ES-I3 (cell line): ENCODE data around the gene B3GAT3.
"Not testable (repeated sequence)": the region's sequence is repeated elsewhere in the genome, so short reads cannot be mapped to it uniquely, and the experiment has no call there.

Experiments used
- H3K36me3 ChIP-seq: 2 replicates; pipeline ENCODE4 v1.6.1; 2013; ENCODE audit warnings: mild to moderate bottlenecking, low read length, control low read depth, moderate library complexity; ENCODE audit not compliant: insufficient read depth
- H3K4me1 ChIP-seq: 2 replicates; pipeline ENCODE4 v1.6.1; 2013; ENCODE audit warnings: mild to moderate bottlenecking, control low read depth, low read length; ENCODE audit not compliant: insufficient read depth
- H3K9ac ChIP-seq: 2 replicates; pipeline ENCODE4 v1.6.1; 2013; ENCODE audit warnings: low read depth, mild to moderate bottlenecking, low read length, moderate library complexity
- H3K9me3 ChIP-seq: 2 replicates; pipeline ENCODE4 v1.6.1; 2013; ENCODE audit warnings: mild to moderate bottlenecking, low read length, moderate library complexity; ENCODE audit not compliant: control insufficient read depth, insufficient read depth

B3GAT3 gene

GRCh38 chr11:62621567-62622470 is at the start of gene B3GAT3:
B3GAT3 (minus strand) TSS chr11:62621986; CDS start chr11:62621947, 39 bp downstream.
- Histone ChIP-seq H3K4me1 (peaks cover 6% of the 10 kb centered on the region; the same call in 1 of the 2 replicates), H3K36me3 (peaks cover 11% of the 10 kb centered on the region), H3K9ac (peak within 1 kb of the TSS; percentile 85), H3K9me3 (no peaks in the 10 kb centered on the region)

- Histone ChIP-seq H3K9ac (peak overlapping the region; percentile 83), H3K4me1 (peaks cover 10% of the 10 kb centered on the region; the same call in 1 of the 2 replicates), H3K36me3 (peaks cover 13% of the 10 kb centered on the region; the same call in 1 of the 2 replicates), H3K9me3 (no peaks in the 10 kb centered on the region)
Observed at GRCh38 chr11:62671236-62671607, 49.4 kb upstream of the B3GAT3 start.

- peaks cover 13% of the 10 kb centered on the region; the same call in 1 of the 2 replicates for H3K36me3 ChIP-seq
- no peak overlapping the region for H3K9ac ChIP-seq
- peaks cover 10% of the 10 kb centered on the region; the same call in 1 of the 2 replicates for H3K4me1 ChIP-seq
- no peaks in the 10 kb centered on the region for H3K9me3 ChIP-seq
Observed at GRCh38 chr11:62669420-62670161, 47.8 kb upstream of the B3GAT3 start.

- peaks cover 9% of the 10 kb centered on the region for H3K36me3 ChIP-seq
- 0 out of 2 replicates have a peak overlapping the region, but pooled peaks have one; percentile 99 for H3K9ac ChIP-seq
- H3K9me3 ChIP-seq, result no peaks in the 10 kb centered on the region
- peaks cover 10% of the 10 kb centered on the region; the same call in 1 of the 2 replicates for H3K4me1 ChIP-seq
Observed at GRCh38 chr11:62667460-62667859, 45.7 kb upstream of the B3GAT3 start.

- H3K9ac ChIP-seq, result peak overlapping the region; percentile 99
- H3K4me1 ChIP-seq, result peaks cover 10% of the 10 kb centered on the region; the same call in 1 of the 2 replicates
- H3K36me3 ChIP-seq, result peaks cover 12% of the 10 kb centered on the region
- no peaks in the 10 kb centered on the region for H3K9me3 ChIP-seq
Observed at GRCh38 chr11:62666259-62666926, 44.6 kb upstream of the B3GAT3 start.

- Histone ChIP-seq H3K4me1 (peaks cover 10% of the 10 kb centered on the region; the same call in 1 of the 2 replicates), H3K9me3 (no peaks in the 10 kb centered on the region), H3K9ac (peak overlapping the region; percentile 99), H3K36me3 (peaks cover 12% of the 10 kb centered on the region)
Observed at GRCh38 chr11:62665599-62666258, 43.9 kb upstream of the B3GAT3 start.

- Histone ChIP-seq H3K9me3 (no peaks in the 10 kb centered on the region), H3K9ac (peak within 1 kb of the TSS; percentile 99), H3K4me1 (peaks cover 10% of the 10 kb centered on the region; the same call in 1 of the 2 replicates), H3K36me3 (peaks cover 12% of the 10 kb centered on the region)
Observed at GRCh38 chr11:62665075-62665598, 43.4 kb upstream of the B3GAT3 start, which contains the start of the genes C11orf98 and CSKMT. C11orf98 (minus strand) TSS chr11:62665210; CDS start chr11:62665169, 41 bp downstream. CSKMT (plus strand) TSS chr11:62665312; CDS start chr11:62665880, 568 bp downstream.

GRCh38 chr11:62664405-62665074 is 42.8 kb upstream of the B3GAT3 start:
- Histone ChIP-seq H3K4me1 (peaks cover 10% of the 10 kb centered on the region; the same call in 1 of the 2 replicates), H3K9ac (peak overlapping the region; percentile 99), H3K36me3 (peaks cover 12% of the 10 kb centered on the region), H3K9me3 (no peaks in the 10 kb centered on the region)

GRCh38 chr11:62656796-62657429 is 35.1 kb upstream of the B3GAT3 start:
- H3K36me3 ChIP-seq, result no peaks in the 10 kb centered on the region
- H3K9ac ChIP-seq, result no peak overlapping the region
- H3K9me3 ChIP-seq, result no peaks in the 10 kb centered on the region
- 0 out of 2 replicates have a peak, but pooled peaks cover 2% of the 10 kb centered on the region for H3K4me1 ChIP-seq

- no peak overlapping the region for H3K9ac ChIP-seq
- H3K36me3 ChIP-seq, result no peaks in the 10 kb centered on the region
- H3K9me3 ChIP-seq, result no peaks in the 10 kb centered on the region
- H3K4me1 ChIP-seq, result 0 out of 2 replicates have a peak, but pooled peaks cover 5% of the 10 kb centered on the region
Observed at GRCh38 chr11:62654297-62654696, 32.5 kb upstream of the B3GAT3 start.

- Histone ChIP-seq H3K9me3 (no peaks in the 10 kb centered on the region), H3K9ac (peak overlapping the region; percentile 83), H3K36me3 (no peaks in the 10 kb centered on the region; the same call in 1 of the 2 replicates), H3K4me1 (0 out of 2 replicates have a peak, but pooled peaks cover 5% of the 10 kb centered on the region)
Observed at GRCh38 chr11:62652161-62653006, 30.6 kb upstream of the B3GAT3 start.

GRCh38 chr11:62650283-62650682 is 28.5 kb upstream of the B3GAT3 start:
- H3K9me3 ChIP-seq, H3K36me3 ChIP-seq, H3K9ac ChIP-seq: not testable (repeated sequence)
- 0 out of 2 replicates have a peak, but pooled peaks cover 11% of the 10 kb centered on the region for H3K4me1 ChIP-seq
